Ecto neural progenitor cell (in vitro differentiated cells): Measurements from ENCODE around the gene NACC1.
"Not testable (repeated sequence)": the region's sequence is repeated elsewhere in the genome, so short reads cannot be mapped to it uniquely, and the experiment has no call there.

Experiments
- DNase-seq: peaks from one replicate; pipeline ENCODE4 v3.0.0-alpha.2; 2018; ENCODE audit warnings: low spot score

NACC1 gene

GRCh38 chr19:13146763-13147563, 28.9 kb downstream of the NACC1 start:
- no peak for DNase-seq

GRCh38 chr19:13149173-13149627, 31.1 kb downstream of the NACC1 start:
- not testable (repeated sequence) for DNase-seq

GRCh38 chr19:13149628-13150186, 31.6 kb downstream of the NACC1 start:
- peak; percentile 73 for DNase-seq

- DNase-seq, result peak; percentile 92
Observed at GRCh38 chr19:13150187-13150930, 32.3 kb downstream of the NACC1 start, which contains the start of the genes IER2 and STX10. TSS of gene IER2 (plus strand) at chr19:13150411. CDS start at chr19:13153187, 2,776 bp downstream. TSS of gene STX10 (minus strand) at chr19:13150375. CDS start at chr19:13150173, 202 bp downstream.

- peak; percentile 68 for DNase-seq
Observed at GRCh38 chr19:13150931-13151604, 33.0 kb downstream of the NACC1 start.

- peak; percentile 99 for DNase-seq
Observed at GRCh38 chr19:13151605-13152355, 33.7 kb downstream of the NACC1 start.

- no peak for DNase-seq
Observed at GRCh38 chr19:13152356-13152973, 34.4 kb downstream of the NACC1 start.

GRCh38 chr19:13152974-13153568, 35.0 kb downstream of the NACC1 start:
- peak; percentile 99 for DNase-seq

- no peak for DNase-seq
Observed at GRCh38 chr19:13153569-13154240, 35.6 kb downstream of the NACC1 start.

GRCh38 chr19:13154241-13154778, 36.2 kb downstream of the NACC1 start:
- DNase-seq, result peak; percentile 61

- DNase-seq, result peak; percentile 79
Observed at GRCh38 chr19:13154911-13155471, 36.9 kb downstream of the NACC1 start.

GRCh38 chr19:13155472-13156359, 37.7 kb downstream of the NACC1 start:
- peak; percentile 90 for DNase-seq

- no peak for DNase-seq
Observed at GRCh38 chr19:13159713-13160112, 41.6 kb downstream of the NACC1 start.

GRCh38 chr19:13160557-13160956, 42.5 kb downstream of the NACC1 start:
- DNase-seq, result no peak

GRCh38 chr19:13162724-13163608, 44.9 kb downstream of the NACC1 start:
- DNase-seq, result peak; percentile 95

GRCh38 chr19:13163609-13164342, 45.7 kb downstream of the NACC1 start:
- DNase-seq, result peak; percentile 87
